HepG2 (cell line): Measurements from ENCODE around the gene AGBL2. TPM values are rescaled to one million over a fixed set of nuclear protein-coding genes. Genes with fewer than 3 reads are reported as not detected.

Experiments
- ARNT2 ChIP-seq: sonication (generic); formaldehyde crosslinking; IDR thresholded peaks from 2 replicates; pipeline ENCODE4 v1.8.0; 2022; ENCODE audit warnings: mild to moderate bottlenecking, low read depth, missing genetic modification reagents, moderate library complexity
- ATM ChIP-seq: fragments of 450-650 bp; IDR thresholded peaks from 2 replicates; pipeline ENCODE4 v1.7.1; 2017; ENCODE audit warnings: mild to moderate bottlenecking, borderline replicate concordance
- ETV5 ChIP-seq: IDR thresholded peaks from 2 replicates; pipeline ENCODE4 v1.6.1; 2018; ENCODE audit warnings: missing biosample characterization, missing genetic modification reagents, inconsistent platforms, borderline replicate concordance
- GFI1 ChIP-seq: sonication (generic); formaldehyde crosslinking; IDR thresholded peaks from 2 replicates; pipeline ENCODE4 v1.5.0; 2020; ENCODE audit warnings: missing genetic modification reagents, mild to moderate bottlenecking, borderline replicate concordance
- HDAC2 ChIP-seq: sonication (generic); formaldehyde crosslinking; IDR thresholded peaks from 2 replicates; pipeline ENCODE4 v1.4.0; 2020; ENCODE audit warnings: missing genetic modification reagents
- HNRNPLL ChIP-seq: fragments of 200-400 bp; formaldehyde crosslinking; IDR thresholded peaks from 2 replicates; pipeline ENCODE4 v1.6.1; 2017; ENCODE audit warnings: mild to moderate bottlenecking, low read depth, low read length; ENCODE audit not compliant: poor library complexity, severe bottlenecking
- HNRNPUL1 ChIP-seq: fragments of 200-400 bp; formaldehyde crosslinking; IDR thresholded peaks from 2 replicates; pipeline ENCODE4 v1.6.1; 2017; ENCODE audit warnings: low read depth, mild to moderate bottlenecking, low read length, moderate library complexity
- MTA3 ChIP-seq: sonication (generic); formaldehyde crosslinking; IDR thresholded peaks from 2 replicates; pipeline ENCODE4 v1.4.0; 2020; ENCODE audit warnings: missing genetic modification reagents
- NFE2L2 ChIP-seq: fragments of 150-350 bp; IDR thresholded peaks from 2 replicates; pipeline ENCODE4 v1.6.1; 2014; ENCODE audit warnings: low read length
- NFIB ChIP-seq: sonication (generic); formaldehyde crosslinking; IDR thresholded peaks from 2 replicates; pipeline ENCODE4 v1.9.0; 2021; ENCODE audit warnings: missing genetic modification reagents, mild to moderate bottlenecking, borderline replicate concordance
- NFKBIZ ChIP-seq: IDR thresholded peaks from 2 replicates; pipeline ENCODE4 v1.6.1; 2018; ENCODE audit warnings: missing genetic modification reagents, missing compliant biosample characterization
- PAXIP1 ChIP-seq: sonication (generic); formaldehyde crosslinking; conservative IDR thresholded peaks from 2 replicates; pipeline ENCODE4 v1.4.0; 2020; ENCODE audit warnings: mild to moderate bottlenecking, missing genetic modification reagents, moderate library complexity
- REST ChIP-seq, 2 experiments: IDR thresholded peaks; 2 replicates each; pipeline ENCODE4 v1.6.1; 2011 to 2012; ENCODE audit warnings: low read length in 2 of 2, borderline replicate concordance in 1 of 2, low read depth in 1 of 2, mild to moderate bottlenecking in 1 of 2, moderate library complexity in 1 of 2
- SMARCC2 ChIP-seq: fragments of 450-650 bp; IDR thresholded peaks from 2 replicates; pipeline ENCODE4 v1.6.1; 2017; ENCODE audit warnings: antibody characterized with exemption, mild to moderate bottlenecking
- SOX13 ChIP-seq, 3 experiments: fragments of 450-650 bp in 1 of 3; sonication (generic) in 1 of 3; formaldehyde crosslinking in 1 of 3; IDR thresholded peaks in 2 of 3; conservative IDR thresholded peaks in 1 of 3; 2 replicates each; pipeline versions ENCODE4 v1.5.0 to v1.6.1; 2016 to 2020; ENCODE audit warnings: antibody characterized with exemption in 1 of 3, mild to moderate bottlenecking in 1 of 3, missing compliant biosample characterization in 1 of 3, missing genetic modification reagents in 1 of 3, moderate library complexity in 1 of 3
- TCF7 ChIP-seq: sonication (generic); IDR thresholded peaks from 2 replicates; pipeline ENCODE4 v1.6.1; 2016; ENCODE audit warnings: antibody characterized with exemption, low read depth
- ZNF329 ChIP-seq: sonication (generic); formaldehyde crosslinking; IDR thresholded peaks from 2 replicates; pipeline ENCODE4 v1.9.0; 2021; ENCODE audit warnings: low read depth, mild to moderate bottlenecking, missing genetic modification reagents
- ZNF350 ChIP-seq: sonication (generic); formaldehyde crosslinking; IDR thresholded peaks from 2 replicates; pipeline ENCODE4 v1.4.0; 2020; ENCODE audit warnings: mild to moderate bottlenecking, low read depth, missing genetic modification reagents, borderline replicate concordance
- ZNF619 ChIP-seq: sonication (generic); formaldehyde crosslinking; IDR thresholded peaks from 2 replicates; pipeline ENCODE4 v1.4.0; 2020; ENCODE audit warnings: mild to moderate bottlenecking, missing genetic modification reagents
- ZNF720 ChIP-seq: sonication (generic); formaldehyde crosslinking; IDR thresholded peaks from 2 replicates; pipeline ENCODE4 v1.4.0; 2020; ENCODE audit warnings: missing genetic modification reagents
- ZNF766 ChIP-seq: sonication (generic); formaldehyde crosslinking; IDR thresholded peaks from 2 replicates; pipeline ENCODE4 v1.5.0; 2020; ENCODE audit warnings: missing genetic modification reagents, borderline replicate concordance
- polyA plus RNA-seq, 8 experiments: library from polyadenylated mRNA; depleted of rRNA in 3 of 8; stranded (reverse) in 7 of 8; unstranded in 1 of 8; fragments of >200 nt; fragmentation: Illumina TruSeq in 4 of 8; extraction: Trizol in 4 of 8; gene quantifications; 2 replicates each; pipeline versions ENCODE4 v1.2.1 to v1.2.3, GENCODE V29; 2011 to 2016; ENCODE audit warnings: low read depth in 4 of 8, missing spikeins in 1 of 8, mixed read lengths in 1 of 8; ENCODE audit not compliant: insufficient read depth in 1 of 8
- total RNA-seq, 5 experiments: library from RNA; depleted of rRNA; stranded (reverse); fragments of >200 nt; fragmentation: Illumina TruSeq; extraction: Trizol; gene quantifications; 2 replicates each; pipeline ENCODE4 v1.2.3, GENCODE V29; 2016; ENCODE audit warnings: low read depth in 1 of 5

The AGBL2 gene
- total and polyA plus RNA-seq, 2 of the 13 experiments (the other 11 are each of a cell fraction or from before 2014, with no cell fraction given): 1.6 to 5.7 TPM

GRCh38 chr11:47642099-47642855, 72.9 kb downstream of the AGBL2 start, which contains the start of gene MTCH2 (continued):
- TF ChIP-seq SOX13 (IDR thresholded peaks at IDR 0.05): no peak; the same call in 1 of the 2 replicates
- TF ChIP-seq SOX13 (CRISPR knock-in tag; conservative IDR thresholded peaks at IDR 0.05 in 1 of 2, IDR thresholded peaks at IDR 0.05 in 1 of 2): peak in 1 of 2 experiments; percentile 22; a peak in 2 of 4 replicates
- TF ChIP-seq REST (IDR thresholded peaks at IDR 0.05; ENCODE audit: borderline replicate concordance in 1 of 2, low read depth in 1 of 2, low read length in 2 of 2): peak in 1 of 2 experiments; percentile 57; a peak in 2 of 4 replicates
- TF ChIP-seq ARNT2: peak; percentile 97
- TF ChIP-seq HNRNPLL: peak; percentile 66
- peak; percentile 71; the same call in 1 of the 2 replicates for TF ChIP-seq ETV5
- no peak for TF ChIP-seq ZNF619 (CRISPR knock-in tag)
- TF ChIP-seq ZNF720: no peak
- TF ChIP-seq MTA3 (CRISPR knock-in tag): no peak
- TF ChIP-seq SMARCC2: no peak
- TF ChIP-seq TCF7: no peak
- no peak; the same call in 1 of the 2 replicates for TF ChIP-seq GFI1 (CRISPR knock-in tag)
- TF ChIP-seq ATM: no peak
- peak; percentile 41; the same call in 1 of the 2 replicates for TF ChIP-seq HDAC2 (CRISPR knock-in tag)
- no peak for TF ChIP-seq HNRNPUL1
- peak; percentile 72; the same call in 1 of the 2 replicates for TF ChIP-seq ZNF350 (CRISPR knock-in tag)
- TF ChIP-seq NFKBIZ (CRISPR knock-in tag): peak; percentile 62; the same call in 1 of the 2 replicates
- TF ChIP-seq PAXIP1 (CRISPR knock-in tag): peak; percentile 50
- peak; percentile 89; the same call in 1 of the 2 replicates for TF ChIP-seq ZNF766 (CRISPR knock-in tag)
- peak; percentile 80; the same call in 1 of the 2 replicates for TF ChIP-seq ZNF329
- TF ChIP-seq NFIB: no peak
- no peak for TF ChIP-seq NFE2L2
